H1 (cell line): ENCODE data around the gene THAP5. TPM values are rescaled to one million over a fixed set of nuclear protein-coding genes. Genes with fewer than 3 reads are reported as not detected.

Experiments
- CTCF ChIP-seq, 3 experiments: IDR thresholded peaks; 1 replicate in 2 of 3; 2 replicates in 1 of 3; pipeline versions ENCODE4 v1.5.1 to v1.6.1; 2011; ENCODE audit warnings: low read length in 3 of 3, mild to moderate bottlenecking in 3 of 3, inconsistent platforms in 2 of 3, low read depth in 1 of 3, moderate library complexity in 1 of 3; ENCODE audit not compliant: insufficient read depth in 1 of 3; ENCODE audit errors: control extremely low read depth in 1 of 3
- TAF1 ChIP-seq: IDR thresholded peaks from 2 replicates; pipeline ENCODE4 v1.6.1; 2011; ENCODE audit warnings: mild to moderate bottlenecking, low read depth, low read length
- TCF12 ChIP-seq: IDR thresholded peaks from 2 replicates; pipeline ENCODE4 v1.6.1; 2011; ENCODE audit warnings: low read depth, mild to moderate bottlenecking, low read length
- polyA plus RNA-seq, 7 experiments: library from polyadenylated mRNA; depleted of rRNA in 3 of 7; stranded (reverse) in 5 of 7; unstranded in 2 of 7; fragments of >200 nt in 5 of 7; fragments of 200-250 nt in 2 of 7; gene quantifications; 1 replicate in 5 of 7; 2 replicates in 1 of 7; 4 replicates in 1 of 7; pipeline versions ENCODE4 v1.2.1 to v1.2.3, GENCODE V29; 2011 to 2013; ENCODE audit warnings: missing spikeins in 2 of 7, mixed read lengths in 2 of 7
- total RNA-seq: library from RNA; stranded (reverse); fragmentation: NEBNext Ultra II Directional; extraction: Animal tissue kit (Norgen Biotek cat#: 25700); gene quantifications from 2 replicates; pipeline ENCODE4 v1.2.1, GENCODE V29; 2021

The THAP5 gene
- total and polyA plus RNA-seq, 2 of the 8 experiments (the other 6 are each of a cell fraction or from before 2014, with no cell fraction given), result 3.9 to 24.2 TPM

GRCh38 chr7:108515013-108515412 lies 54.5 kb downstream of the THAP5 start (continued):
- no peak for TF ChIP-seq TCF12
- no peak for TF ChIP-seq CTCF (IDR thresholded peaks at IDR 0.05; ENCODE audit: control extremely low read depth in 1 of 3, insufficient read depth in 1 of 3, low read depth in 1 of 3, low read length in 3 of 3)
- no peak for TF ChIP-seq TAF1

Other genes starting within 250 kb of the THAP5 start
- 3.8 and 4.3 TPM in 2 replicates for gene NRCAM, start 113.3 kb downstream of the THAP5 start, total RNA-seq
- 2.2 and 2.7 TPM in 2 replicates for gene NRCAM, start 113.3 kb downstream of the THAP5 start, polyA plus RNA-seq (2011; rRNA removed)
- 11.2 and 12.6 TPM in 2 replicates for gene PNPLA8, start 43.6 kb downstream of the THAP5 start, total RNA-seq
- 2.1 and 3.8 TPM in 2 replicates for gene PNPLA8, start 43.6 kb downstream of the THAP5 start, polyA plus RNA-seq (2011; rRNA removed)
- gene DNAJB9, start 168 bp upstream of the THAP5 start, total RNA-seq, result 9.7 and 10.1 TPM in 2 replicates
- gene DNAJB9, start 168 bp upstream of the THAP5 start, polyA plus RNA-seq (2011; rRNA removed), result 1.8 and 2.6 TPM in 2 replicates